GM18867 (cell line): ENCODE measurements around the gene SMIM13.

Experiments used
- ATAC-seq: cut with Tn5 transposase; IDR thresholded peaks from one replicate; pipeline ENCODE4 v1.9.1; 2021; ENCODE audit warnings: mild to moderate bottlenecking, moderate library complexity; ENCODE audit not compliant: unreplicated experiment

Gene SMIM13

GRCh38 chr6:11093626-11094410 is at the start of gene SMIM13:
Gene SMIM13 (plus strand): TSS chr6:11093834. CDS start chr6:11094314, 480 bp downstream.
- ATAC-seq, result peak; percentile 89

- ATAC-seq, result no peak
Measured at GRCh38 chr6:11043961-11044711, 49.5 kb upstream of the SMIM13 start, which contains the start of gene ELOVL2. Gene ELOVL2 (minus strand): TSS chr6:11044305. CDS start chr6:11044230, 75 bp downstream.

DNA sequence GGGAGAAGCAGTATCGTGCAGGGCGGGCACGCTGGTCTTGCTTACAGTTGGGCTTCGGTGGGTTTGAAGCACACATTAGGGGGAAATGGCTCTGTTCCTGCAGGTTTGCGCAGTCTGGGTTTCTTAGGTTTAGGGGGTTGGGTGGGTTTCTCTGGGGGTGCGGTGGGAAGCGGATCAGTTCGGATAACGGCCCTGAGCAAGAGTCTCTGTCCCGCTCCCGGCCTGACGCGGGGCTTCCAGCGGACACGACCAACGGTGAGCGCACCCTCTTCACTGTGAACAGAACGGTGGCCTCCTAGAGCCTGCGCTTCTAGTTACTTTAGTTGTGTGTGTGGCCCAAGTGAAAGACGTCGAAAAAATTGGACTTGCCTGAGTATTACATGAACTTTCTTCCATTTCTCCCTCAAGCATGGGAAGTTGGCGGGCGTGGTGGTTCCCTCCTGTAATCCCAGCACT is 48.9 kb upstream of the SMIM13 start:
- ATAC-seq, result no peak

DNA sequence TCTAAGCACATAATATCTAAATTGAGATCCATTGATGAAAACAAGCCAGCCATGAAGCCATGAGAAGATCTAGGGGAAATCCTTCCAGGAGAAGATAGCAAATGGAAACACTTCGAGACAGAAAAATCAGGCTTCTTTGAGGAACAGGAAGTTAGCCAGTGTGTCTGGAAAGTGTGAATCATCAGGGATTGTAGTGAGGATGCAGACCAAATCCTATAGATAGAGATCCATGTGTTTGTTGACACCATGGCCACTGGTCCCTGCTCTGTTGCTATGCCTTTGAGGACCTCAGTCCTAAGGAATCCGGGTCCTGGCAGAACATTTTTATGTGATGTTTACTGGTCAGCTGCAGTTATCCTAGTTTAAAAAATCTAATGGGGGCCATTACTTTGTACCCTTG is 42.9 kb upstream of the SMIM13 start:
- ATAC-seq, result no peak

DNA sequence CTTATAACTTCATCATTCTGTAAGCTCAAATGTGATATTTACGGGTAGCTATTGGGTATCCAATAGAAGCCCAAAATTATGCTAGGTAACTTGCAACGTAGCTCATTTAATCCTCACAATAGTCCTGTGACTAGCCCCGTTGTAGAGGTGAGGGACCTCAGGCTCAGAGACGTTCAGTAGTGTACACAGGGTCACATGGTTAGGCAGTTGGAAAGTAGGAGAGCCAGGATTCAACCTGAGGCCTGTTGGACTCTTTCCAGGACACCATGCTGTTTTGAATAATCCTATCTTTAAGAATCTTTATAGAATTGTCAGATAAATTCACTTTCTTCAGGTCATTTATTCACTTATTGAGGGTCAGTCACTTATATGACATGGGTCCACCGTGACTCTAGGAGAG is 40.3 kb upstream of the SMIM13 start:
- no peak for ATAC-seq

GRCh38 chr6:11054722-11055121 is 38.9 kb upstream of the SMIM13 start:
- ATAC-seq, result no peak

- ATAC-seq, result no peak
Measured at GRCh38 chr6:11055127-11055627, 38.5 kb upstream of the SMIM13 start.

- no peak for ATAC-seq
Measured at GRCh38 chr6:11056871-11057270, 36.8 kb upstream of the SMIM13 start.

DNA sequence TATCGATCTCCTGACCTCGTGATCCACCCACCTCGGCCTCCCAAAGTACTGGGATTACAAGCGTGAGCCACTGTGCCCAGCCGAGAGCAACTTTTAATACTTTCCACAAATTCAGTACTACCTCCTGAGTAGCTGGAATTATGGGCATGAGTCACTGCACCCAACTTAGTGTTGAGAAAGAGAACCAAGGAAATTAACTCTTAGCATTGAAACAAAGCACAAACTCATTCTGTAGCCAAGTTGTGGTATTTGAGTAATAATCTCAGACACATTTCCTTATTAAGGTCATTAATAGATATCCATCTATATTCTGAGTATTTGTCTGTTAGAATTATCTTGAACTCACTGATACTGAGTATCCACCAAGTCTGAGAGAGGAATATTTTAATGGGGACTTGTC is 35.2 kb upstream of the SMIM13 start:
- no peak for ATAC-seq

- no peak for ATAC-seq
Measured at GRCh38 chr6:11062083-11062482, 31.6 kb upstream of the SMIM13 start.

DNA sequence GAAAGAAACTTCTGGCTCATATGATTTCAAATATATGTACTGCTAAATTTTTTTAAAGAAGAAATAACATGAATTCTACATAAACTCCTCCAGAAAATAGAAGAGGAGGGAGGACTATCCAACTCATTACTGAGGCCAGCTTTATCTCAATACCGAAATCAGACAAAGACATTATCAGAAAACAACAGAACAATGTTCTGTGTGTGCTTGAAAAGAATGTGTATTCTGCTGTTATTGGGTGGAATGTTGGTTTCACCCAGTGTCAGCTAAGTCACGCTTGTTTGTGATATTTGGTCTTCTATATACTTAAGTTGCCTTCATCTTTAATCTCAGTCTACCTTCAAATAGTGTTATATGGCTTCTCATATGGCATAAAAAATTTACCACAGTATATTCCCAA is 30.9 kb upstream of the SMIM13 start:
- ATAC-seq, result no peak

- ATAC-seq, result no peak
Measured at GRCh38 chr6:11064836-11065235, 28.8 kb upstream of the SMIM13 start.

DNA sequence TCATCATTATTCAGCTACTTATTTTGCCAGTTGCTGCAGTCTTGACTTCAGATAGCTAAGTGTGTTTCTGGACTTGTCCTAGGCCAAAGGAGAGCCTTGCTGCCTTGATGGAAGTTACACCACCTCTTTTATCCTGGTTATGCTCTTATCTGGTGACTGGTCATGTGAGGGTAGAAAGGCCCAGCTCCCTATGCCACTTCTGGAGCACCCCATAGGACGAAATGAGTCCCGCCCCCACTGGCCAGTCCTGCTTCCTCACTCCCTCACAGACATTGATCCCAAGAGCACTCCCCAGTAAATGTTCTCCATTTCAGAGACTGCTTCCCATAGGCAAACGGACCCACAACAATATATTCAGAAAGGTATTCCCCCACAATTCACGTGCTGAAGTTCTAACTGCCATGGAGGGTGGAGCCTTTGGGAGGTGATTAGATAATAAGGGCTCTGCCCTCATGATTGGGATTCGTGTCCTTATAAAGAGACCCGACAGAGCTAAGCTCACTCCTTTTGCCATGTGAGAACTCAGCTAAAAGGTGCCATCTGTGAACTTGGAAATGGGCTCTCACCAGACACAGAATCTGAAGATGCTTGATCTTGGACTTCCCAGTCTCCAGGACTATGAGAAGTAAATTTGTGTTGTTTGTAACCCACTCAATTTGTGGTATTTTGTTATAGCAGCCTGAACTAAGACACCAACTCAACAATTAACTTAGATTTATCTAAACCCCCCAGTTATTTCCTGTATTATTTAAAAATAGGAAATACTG is 28.0 kb upstream of the SMIM13 start:
- no peak for ATAC-seq

GRCh38 chr6:11066505-11067347 is 26.9 kb upstream of the SMIM13 start:
- no peak for ATAC-seq

GRCh38 chr6:11067348-11067747 is 26.3 kb upstream of the SMIM13 start:
- ATAC-seq, result no peak

GRCh38 chr6:11069760-11070159 is 23.9 kb upstream of the SMIM13 start:
- no peak for ATAC-seq

GRCh38 chr6:11072101-11072500 is 21.5 kb upstream of the SMIM13 start:
- ATAC-seq, result no peak

GRCh38 chr6:11076540-11076939 is 17.1 kb upstream of the SMIM13 start:
- no peak for ATAC-seq

- no peak for ATAC-seq
Measured at GRCh38 chr6:11078266-11078665, 15.4 kb upstream of the SMIM13 start.

DNA sequence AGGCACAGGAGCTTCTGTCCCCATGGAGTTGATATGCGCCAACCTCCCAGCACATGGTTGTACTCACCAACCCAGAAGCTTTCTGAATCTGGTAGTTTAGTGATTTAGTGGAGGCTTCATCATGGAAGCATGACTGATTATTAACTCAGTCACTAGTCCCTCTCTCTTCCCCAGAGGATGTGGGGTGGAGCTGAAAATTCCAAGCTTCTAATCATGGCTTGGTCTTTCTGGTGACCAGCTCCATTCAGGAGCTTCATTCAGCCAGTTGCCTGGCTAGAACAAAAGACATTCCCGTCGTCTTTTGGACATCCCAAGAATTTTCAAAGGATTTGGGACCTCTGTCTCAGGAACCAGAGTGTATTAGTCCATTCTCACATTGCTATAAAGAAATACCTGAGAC is 13.3 kb upstream of the SMIM13 start:
- no peak for ATAC-seq
